Natural killer cell treated with Interleukin-12 subunit alpha and Interleukin-12 subunit beta and Interleukin-15 and Interleukin-18, amount 100 ng/mL, for 72 hours (primary cell): Measurements from ENCODE around the gene SPATA25. TPM values are rescaled to one million over a fixed set of nuclear protein-coding genes. Genes with fewer than 3 reads are reported as not detected.
"Not testable (repeated sequence)": the region's sequence is repeated elsewhere in the genome, so short reads cannot be mapped to it uniquely, and the experiment has no call there.

Experiments
- ATAC-seq, 2 donors: fragments of 150-1000 bp; cut with Tn5 transposase in 1 of 2; sonication (Bioruptor Pico), chemical (Tn5 transposase) in 1 of 2; 2 replicates each; pipeline ENCODE4 v1.10.0; 2021
- DNase-seq: peaks from one replicate; pipeline ENCODE4 v3.0.0; 2022; ENCODE audit warnings: low spot score
- H3K27ac Mint-ChIP-seq, 2 donors: 1 replicate in 1 of 2; 2 replicates in 1 of 2; pipeline ENCODE4 v1.8.0; 2022; ENCODE audit warnings: mixed read lengths in 2 of 2, mild to moderate bottlenecking in 1 of 2, moderate library complexity in 1 of 2
- H3K27me3 Mint-ChIP-seq, 2 donors: 1 replicate in 1 of 2; 2 replicates in 1 of 2; pipeline ENCODE4 v1.8.0; 2022; ENCODE audit warnings: mixed read lengths in 2 of 2
- H3K36me3 Mint-ChIP-seq: one replicate; pipeline ENCODE4 v1.8.0; 2022; ENCODE audit warnings: mixed read lengths
- H3K4me1 Mint-ChIP-seq, 2 donors: 1 replicate in 1 of 2; 2 replicates in 1 of 2; pipeline ENCODE4 v1.8.0; 2022; ENCODE audit warnings: low read depth in 2 of 2, mixed read lengths in 2 of 2, mild to moderate bottlenecking in 1 of 2
- H3K4me3 Mint-ChIP-seq: one replicate; pipeline ENCODE4 v1.8.0; 2022; ENCODE audit warnings: mixed read lengths
- H3K9me3 Mint-ChIP-seq: 2 replicates; pipeline ENCODE4 v1.8.0; 2022; ENCODE audit warnings: mixed read lengths
- total RNA-seq, 2 donors: library from RNA; stranded (reverse); gene quantifications; one replicate each; pipeline ENCODE4 v1.2.3, GENCODE V29; 2022

SPATA25 gene
- total RNA-seq, 2 donors from 2014 or later, result 1.0 TPM; not detected in 1

DNA sequence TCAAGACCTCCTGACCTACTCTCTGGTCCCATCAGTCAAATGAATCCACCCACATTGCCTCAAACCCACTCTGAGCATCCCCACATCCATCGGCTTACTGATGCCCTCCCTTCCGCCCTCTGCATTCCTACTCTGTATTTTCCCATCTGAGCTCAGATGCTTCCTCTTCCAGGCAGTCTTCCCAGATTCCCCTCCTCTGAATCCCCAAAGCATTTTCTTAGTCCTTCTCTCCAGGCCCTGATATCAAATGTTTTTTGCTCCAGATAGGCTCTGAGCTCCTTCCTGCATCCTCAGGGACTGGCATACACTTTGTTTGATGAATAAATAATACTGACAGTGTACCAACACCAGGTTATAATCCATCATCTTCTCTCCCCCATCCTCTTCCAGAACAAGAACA is 20.7 kb upstream of the SPATA25 start:
- H3K36me3 Mint-ChIP-seq, result no peaks in the 10 kb centered on the region
- no peak for DNase-seq
- no peak overlapping the region for H3K4me3 Mint-ChIP-seq
- peaks cover 8 to 25% of the 10 kb centered on the region in 2 donors for H3K4me1 Mint-ChIP-seq
- H3K27me3 Mint-ChIP-seq, result no peaks in the 10 kb centered on the region
- peaks cover 2% of the 10 kb centered on the region for H3K9me3 Mint-ChIP-seq
- ATAC-seq, result no peak
- peak overlapping the region in 1 of 2 donors; percentile 18 for H3K27ac Mint-ChIP-seq

DNA sequence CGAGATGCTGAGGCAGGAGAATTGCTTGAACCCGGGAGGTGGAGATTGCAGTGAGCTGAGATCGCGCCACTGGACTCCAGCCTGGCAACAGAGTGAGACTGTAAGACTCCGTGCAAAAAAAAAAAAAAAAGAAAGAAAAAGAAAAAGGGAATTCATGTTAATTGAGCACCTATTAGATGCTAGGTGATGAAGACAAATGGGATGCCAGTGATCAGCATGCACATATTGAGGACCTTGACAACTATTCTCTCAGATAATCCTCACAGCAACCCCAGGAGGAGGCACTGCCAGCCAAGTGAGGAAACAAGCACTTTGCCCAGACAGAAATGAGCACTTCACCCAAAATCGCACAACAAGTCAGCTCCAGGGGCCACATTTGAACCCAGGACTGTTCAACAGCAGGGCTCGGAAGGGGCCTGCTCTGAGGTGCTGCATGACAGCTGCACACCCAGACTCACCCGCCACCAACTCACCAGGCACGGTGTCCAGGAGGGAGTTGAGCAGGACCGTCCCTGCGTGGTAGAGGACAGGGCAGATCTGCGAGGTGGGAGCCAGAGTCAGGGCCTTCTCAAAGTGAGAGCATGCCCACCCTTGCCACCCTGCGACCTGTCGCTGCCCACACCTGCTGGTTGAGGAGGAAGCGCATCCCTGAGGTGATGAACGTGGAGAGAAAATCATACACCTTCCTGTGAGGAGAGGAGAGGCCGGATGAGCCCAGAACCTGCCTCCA is 20.0 kb upstream of the SPATA25 start:
- peaks cover 8 to 23% of the 10 kb centered on the region in 2 donors for H3K4me1 Mint-ChIP-seq
- no peak overlapping the region for H3K27ac Mint-ChIP-seq
- H3K27me3 Mint-ChIP-seq, result no peaks in the 10 kb centered on the region
- DNase-seq (no peak), ATAC-seq (no peak)
- no peak overlapping the region for H3K4me3 Mint-ChIP-seq
- peaks cover 2% of the 10 kb centered on the region for H3K9me3 Mint-ChIP-seq
- no peaks in the 10 kb centered on the region for H3K36me3 Mint-ChIP-seq

DNA sequence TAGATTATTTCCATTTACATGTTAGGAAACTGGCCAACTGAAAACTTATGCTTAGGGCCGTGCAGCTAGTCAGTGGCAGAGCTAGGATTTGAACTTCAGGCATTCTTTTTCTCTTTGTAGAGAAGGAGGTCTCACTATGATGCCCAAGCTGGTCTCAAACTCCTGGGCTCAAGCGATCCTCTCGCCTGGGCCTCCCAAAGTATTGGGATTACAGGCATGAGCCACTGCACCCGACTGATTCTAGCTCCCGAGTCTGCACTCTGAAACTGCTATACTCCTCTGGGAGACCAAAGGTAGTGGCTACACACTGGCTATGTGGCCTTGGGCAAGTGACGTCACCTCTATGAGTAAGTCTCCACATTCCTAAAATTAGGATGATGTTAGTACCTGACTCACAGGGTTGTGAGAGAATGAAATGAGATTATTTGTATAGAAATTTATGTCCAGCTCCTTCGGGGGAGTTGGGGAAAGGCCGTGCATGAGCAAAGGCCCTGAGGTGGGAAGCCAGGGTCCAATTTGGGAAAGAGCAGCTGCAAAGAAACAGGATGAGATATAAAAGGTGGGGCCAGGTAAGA is 18.2 kb upstream of the SPATA25 start:
- H3K4me1 Mint-ChIP-seq, result peaks cover 3 to 9% of the 10 kb centered on the region in 2 donors
- H3K36me3 Mint-ChIP-seq, result no peaks in the 10 kb centered on the region
- no peaks in the 10 kb centered on the region for H3K9me3 Mint-ChIP-seq
- H3K27ac Mint-ChIP-seq, result no peak overlapping the region
- no peaks in the 10 kb centered on the region for H3K27me3 Mint-ChIP-seq
- H3K4me3 Mint-ChIP-seq, result no peak overlapping the region
- ATAC-seq (no peak), DNase-seq (no peak)

DNA sequence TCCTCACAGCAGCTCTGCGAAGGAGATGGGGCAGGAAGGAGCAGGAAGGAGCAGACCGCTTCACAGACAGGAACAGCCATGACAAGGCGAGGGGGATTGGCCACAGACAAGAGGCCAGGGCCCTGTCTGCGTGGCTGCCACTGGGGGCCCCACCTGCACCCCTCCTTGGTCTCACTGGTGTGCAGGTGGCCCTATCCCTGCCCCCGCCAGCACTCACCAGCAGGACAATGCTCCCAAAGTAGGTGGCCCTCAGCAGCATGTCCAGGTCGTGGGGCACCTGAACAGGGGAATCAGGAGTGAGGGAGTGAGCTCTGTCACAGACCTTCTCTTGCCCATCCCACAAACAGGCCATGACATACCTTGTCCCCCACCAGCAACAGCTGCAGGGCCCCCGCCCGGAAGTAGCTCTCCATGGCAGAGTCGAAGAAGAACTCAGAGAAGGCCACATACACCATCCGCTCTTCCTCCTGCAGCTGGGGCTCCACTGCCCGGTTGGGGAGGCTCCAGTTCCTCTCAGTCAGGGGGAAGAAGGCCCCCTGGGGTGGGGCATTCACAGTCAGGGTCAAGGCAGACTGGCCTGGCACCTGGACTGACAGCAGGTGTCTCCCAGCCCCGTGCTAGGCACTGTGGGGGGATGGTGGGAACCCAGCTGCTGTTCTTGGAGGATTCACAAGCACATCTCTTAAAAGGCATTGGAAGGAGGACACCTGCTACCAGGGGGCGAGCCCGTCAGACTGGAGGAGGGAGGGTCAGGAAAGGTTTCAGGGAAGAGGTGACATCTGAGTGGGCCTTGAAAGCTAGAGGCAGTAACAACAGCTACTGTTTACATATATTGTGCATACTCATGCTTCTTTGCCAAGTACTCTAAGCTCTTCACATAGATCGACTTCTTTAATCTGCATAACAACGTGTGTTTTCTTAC is 17.4 kb upstream of the SPATA25 start:
- Mint-ChIP-seq H3K36me3 (no peaks in the 10 kb centered on the region), H3K9me3 (no peaks in the 10 kb centered on the region), H3K27me3 (no peaks in the 10 kb centered on the region), H3K27ac (peak overlapping the region in 1 of 2 donors; percentile 22), H3K4me3 (no peak overlapping the region), H3K4me1 (peaks cover 0 to 7% of the 10 kb centered on the region in 2 donors)
- peak; percentile 4 to 24 for ATAC-seq
- DNase-seq, result no peak

DNA sequence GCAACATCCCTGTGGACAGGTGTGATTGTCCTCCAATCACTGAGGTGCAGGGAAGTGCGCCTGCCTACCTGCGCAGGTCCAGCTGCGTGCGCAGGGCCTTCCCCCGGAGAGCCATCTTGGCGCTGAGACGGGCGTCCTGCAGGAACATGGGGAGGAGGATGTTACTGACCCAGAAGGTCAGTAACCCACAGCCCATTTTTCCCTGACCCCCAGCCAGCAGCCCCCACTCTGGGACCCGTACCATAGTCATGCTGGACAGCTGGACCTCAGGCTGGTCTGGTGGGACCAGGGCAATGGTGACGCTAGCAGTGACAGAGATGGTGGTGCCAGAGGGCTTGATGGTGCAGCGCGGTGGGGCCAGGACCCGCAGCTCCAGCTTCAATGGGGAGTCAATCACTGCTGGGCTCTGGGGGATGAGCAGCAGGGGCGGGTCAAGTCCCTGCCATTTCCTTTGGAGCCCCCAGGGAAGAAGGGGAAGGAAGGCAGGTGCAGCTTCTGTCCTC is 14.8 kb upstream of the SPATA25 start:
- H3K27ac Mint-ChIP-seq, result no peak overlapping the region
- H3K27me3 Mint-ChIP-seq, result no peaks in the 10 kb centered on the region
- H3K4me1 Mint-ChIP-seq, result no peaks in the 10 kb centered on the region
- no peak for DNase-seq
- no peaks in the 10 kb centered on the region for H3K9me3 Mint-ChIP-seq
- H3K4me3 Mint-ChIP-seq, result no peak overlapping the region
- no peaks in the 10 kb centered on the region for H3K36me3 Mint-ChIP-seq
- peak in 1 of 2 donors; percentile 33 for ATAC-seq

DNA sequence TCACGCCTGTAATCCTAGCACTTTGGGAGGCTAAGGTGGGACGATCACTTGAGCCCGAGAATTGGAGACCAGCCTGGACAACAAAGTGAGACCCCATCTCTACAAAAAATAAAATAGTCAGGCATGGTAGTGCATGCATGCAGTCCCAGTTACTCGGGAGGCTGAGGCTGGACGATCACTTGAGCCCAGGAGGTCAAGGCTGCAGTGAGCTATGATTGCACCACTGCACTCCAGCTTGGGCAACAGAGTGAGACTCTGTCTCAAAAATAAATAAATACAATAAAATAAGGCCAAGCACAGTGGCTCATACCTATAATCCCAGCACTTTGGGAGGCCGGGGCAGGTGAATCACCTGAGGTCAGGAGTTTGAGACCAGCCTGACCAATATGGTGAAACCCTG is 13.9 kb upstream of the SPATA25 start:
- H3K27me3 Mint-ChIP-seq, H3K36me3 Mint-ChIP-seq, H3K27ac Mint-ChIP-seq, H3K4me1 Mint-ChIP-seq, H3K9me3 Mint-ChIP-seq, H3K4me3 Mint-ChIP-seq, DNase-seq, ATAC-seq: not testable (repeated sequence)

DNA sequence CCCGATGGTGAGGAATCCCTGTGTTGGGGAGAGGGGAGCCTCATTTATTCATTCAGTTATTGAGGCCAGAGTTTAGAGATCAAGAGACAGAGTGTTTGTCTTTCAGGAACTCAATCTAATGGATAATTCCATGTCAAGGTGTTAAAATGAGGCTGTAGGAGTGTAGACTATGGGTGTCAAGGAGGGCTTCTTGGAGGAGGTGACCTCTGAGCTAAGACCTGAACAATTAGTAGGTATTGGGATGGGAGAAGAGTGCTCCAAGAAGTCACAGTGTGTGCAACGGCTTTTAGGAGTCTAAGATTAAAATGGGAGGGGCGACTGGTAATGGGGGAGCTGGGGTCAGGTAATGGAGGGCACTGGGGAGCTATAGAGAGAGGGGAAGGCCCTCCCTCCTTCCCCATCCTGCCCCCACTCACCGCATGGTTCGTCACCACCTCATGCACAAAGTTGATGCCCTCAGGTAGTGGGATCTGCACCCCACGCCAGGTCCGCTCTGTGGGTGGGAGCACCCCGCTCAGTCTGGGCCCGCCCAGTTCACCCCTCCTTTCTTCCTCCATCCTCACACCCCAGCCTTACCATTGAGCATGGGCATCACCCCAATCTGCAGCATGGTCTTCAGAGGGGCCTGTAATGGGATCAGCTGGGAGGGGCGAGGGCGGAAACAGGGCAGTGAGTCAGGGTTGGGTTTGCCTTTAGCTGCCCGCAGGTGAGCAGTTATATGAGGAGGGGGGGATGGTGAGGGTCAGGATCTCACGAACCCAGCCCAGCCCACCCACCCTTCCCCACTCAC is 11.8 kb upstream of the SPATA25 start:
- DNase-seq (no peak), ATAC-seq (peak in 1 of 2 donors; percentile 14)
- H3K27me3 Mint-ChIP-seq, result no peaks in the 10 kb centered on the region
- no peaks in the 10 kb centered on the region for H3K9me3 Mint-ChIP-seq
- H3K27ac Mint-ChIP-seq, result peak overlapping the region in 1 of 2 donors; percentile 6
- no peak overlapping the region for H3K4me3 Mint-ChIP-seq
- no peaks in the 10 kb centered on the region for H3K4me1 Mint-ChIP-seq
- H3K36me3 Mint-ChIP-seq, result no peaks in the 10 kb centered on the region

DNA sequence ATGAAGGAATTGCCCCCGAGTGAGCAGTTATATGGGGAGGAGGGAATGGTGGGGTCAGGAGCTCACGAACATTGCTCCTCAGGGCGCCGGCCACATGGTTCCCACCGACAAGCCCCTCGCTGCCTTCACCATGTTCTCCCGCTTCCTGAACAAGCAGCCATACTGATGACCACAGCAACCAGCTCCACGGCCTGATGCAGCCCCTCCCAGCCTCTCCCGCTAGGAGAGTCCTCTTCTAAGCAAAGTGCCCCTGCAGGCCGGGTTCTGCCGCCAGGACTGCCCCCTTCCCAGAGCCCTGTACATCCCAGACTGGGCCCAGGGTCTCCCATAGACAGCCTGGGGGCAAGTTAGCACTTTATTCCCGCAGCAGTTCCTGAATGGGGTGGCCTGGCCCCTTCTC is 10.9 kb upstream of the SPATA25 start:
- Mint-ChIP-seq H3K9me3 (no peaks in the 10 kb centered on the region), H3K27me3 (no peaks in the 10 kb centered on the region), H3K27ac (no peak overlapping the region), H3K36me3 (no peaks in the 10 kb centered on the region), H3K4me3 (no peak overlapping the region), H3K4me1 (no peaks in the 10 kb centered on the region)
- no peak for DNase-seq
- no peak for ATAC-seq

DNA sequence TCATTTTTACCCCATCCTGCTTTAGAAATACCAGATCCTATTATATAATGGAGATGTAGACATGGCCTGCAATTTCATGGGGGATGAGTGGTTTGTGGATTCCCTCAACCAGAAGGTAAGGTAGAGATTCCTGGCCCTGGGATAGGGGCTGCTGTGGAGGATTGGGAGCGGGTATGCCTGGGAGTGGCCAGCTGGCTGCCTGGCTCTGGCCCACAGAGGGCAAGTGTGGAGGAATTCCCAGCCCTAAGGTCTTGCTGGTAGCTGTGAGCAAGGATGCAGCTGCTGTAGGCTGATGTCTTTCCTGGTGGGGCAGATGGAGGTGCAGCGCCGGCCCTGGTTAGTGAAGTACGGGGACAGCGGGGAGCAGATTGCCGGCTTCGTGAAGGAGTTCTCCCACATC is 10.3 kb upstream of the SPATA25 start:
- H3K36me3 Mint-ChIP-seq, result no peaks in the 10 kb centered on the region
- no peaks in the 10 kb centered on the region for H3K27me3 Mint-ChIP-seq
- H3K4me3 Mint-ChIP-seq, result no peak overlapping the region
- no peak overlapping the region for H3K27ac Mint-ChIP-seq
- ATAC-seq (no peak), DNase-seq (no peak)
- no peaks in the 10 kb centered on the region for H3K9me3 Mint-ChIP-seq
- peaks cover under 1 to 2% of the 10 kb centered on the region in 2 donors for H3K4me1 Mint-ChIP-seq

DNA sequence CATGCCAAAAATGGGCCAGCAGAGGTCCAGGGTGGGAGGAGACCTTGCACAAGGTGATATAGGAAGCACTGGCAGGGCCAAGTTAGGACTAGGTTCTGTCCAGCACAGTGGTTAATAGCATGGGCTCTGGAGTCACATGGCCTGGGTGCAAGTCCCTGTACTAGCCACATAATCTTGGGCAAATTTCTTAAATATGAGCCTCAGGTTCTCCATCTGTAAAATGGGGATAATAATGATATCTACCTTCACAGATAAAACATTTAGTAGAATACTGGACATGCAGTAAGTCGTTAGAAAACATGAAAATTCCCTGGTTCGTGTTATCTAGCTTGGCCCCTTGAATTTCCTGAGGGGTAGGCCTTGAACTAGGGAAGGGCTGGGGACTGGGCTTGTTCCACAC is 9.9 kb upstream of the SPATA25 start:
- Mint-ChIP-seq H3K27ac (no peak overlapping the region), H3K4me1 (peaks cover 5 to 6% of the 10 kb centered on the region in 2 donors), H3K9me3 (no peaks in the 10 kb centered on the region), H3K36me3 (no peaks in the 10 kb centered on the region), H3K4me3 (no peak overlapping the region), H3K27me3 (no peaks in the 10 kb centered on the region)
- ATAC-seq (no peak), DNase-seq (no peak)

DNA sequence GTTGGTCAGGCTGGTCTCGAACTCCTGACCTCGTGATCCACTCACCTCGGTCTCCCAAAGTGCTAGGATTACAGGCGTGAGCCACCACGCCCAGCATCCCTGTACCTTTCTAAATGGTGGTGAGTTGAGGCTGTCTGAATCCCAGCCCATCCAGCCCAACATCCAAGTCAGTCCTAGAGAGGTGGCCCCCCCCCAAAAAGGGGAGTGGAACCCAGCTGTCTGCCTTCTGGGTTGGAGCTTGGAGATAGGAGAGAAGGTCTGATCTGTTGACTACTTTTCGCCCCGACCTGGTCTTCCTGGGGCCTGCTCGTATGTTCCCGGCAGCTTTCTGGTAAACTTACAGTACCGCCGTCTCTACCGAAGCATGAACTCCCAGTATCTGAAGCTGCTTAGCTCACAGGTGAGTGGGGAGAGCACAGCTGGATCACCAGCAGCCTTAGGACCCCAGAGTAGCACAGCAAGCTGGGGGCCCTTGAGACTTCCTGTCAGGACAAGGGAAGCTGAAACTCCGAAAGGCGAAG is 9.3 kb upstream of the SPATA25 start:
- Mint-ChIP-seq H3K36me3 (no peaks in the 10 kb centered on the region), H3K27ac (no peak overlapping the region), H3K4me1 (peaks cover 9 to 11% of the 10 kb centered on the region in 2 donors), H3K27me3 (no peaks in the 10 kb centered on the region), H3K4me3 (no peak overlapping the region), H3K9me3 (no peaks in the 10 kb centered on the region)
- DNase-seq (no peak), ATAC-seq (no peak)

DNA sequence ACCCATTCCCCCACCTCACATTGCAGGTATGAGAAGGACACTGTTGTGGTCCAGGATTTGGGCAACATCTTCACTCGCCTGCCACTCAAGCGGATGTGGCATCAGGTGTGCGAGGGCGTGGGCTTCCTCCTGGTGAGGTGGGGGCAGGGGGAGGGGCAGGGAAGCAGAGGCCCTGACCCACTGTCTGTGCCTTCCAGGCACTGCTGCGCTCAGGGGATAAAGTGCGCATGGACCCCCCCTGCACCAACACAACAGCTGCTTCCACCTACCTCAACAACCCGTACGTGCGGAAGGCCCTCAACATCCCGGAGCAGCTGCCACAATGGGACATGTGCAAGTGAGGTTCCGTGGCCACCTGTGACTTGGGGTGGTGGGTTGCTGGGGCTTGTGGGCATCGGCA is 7.4 kb upstream of the SPATA25 start:
- Mint-ChIP-seq H3K9me3 (no peaks in the 10 kb centered on the region), H3K4me1 (peaks cover 11% of the 10 kb centered on the region in 2 donors), H3K36me3 (no peaks in the 10 kb centered on the region), H3K4me3 (no peak overlapping the region), H3K27ac (no peak overlapping the region), H3K27me3 (no peaks in the 10 kb centered on the region)
- no peak for DNase-seq
- no peak for ATAC-seq

DNA sequence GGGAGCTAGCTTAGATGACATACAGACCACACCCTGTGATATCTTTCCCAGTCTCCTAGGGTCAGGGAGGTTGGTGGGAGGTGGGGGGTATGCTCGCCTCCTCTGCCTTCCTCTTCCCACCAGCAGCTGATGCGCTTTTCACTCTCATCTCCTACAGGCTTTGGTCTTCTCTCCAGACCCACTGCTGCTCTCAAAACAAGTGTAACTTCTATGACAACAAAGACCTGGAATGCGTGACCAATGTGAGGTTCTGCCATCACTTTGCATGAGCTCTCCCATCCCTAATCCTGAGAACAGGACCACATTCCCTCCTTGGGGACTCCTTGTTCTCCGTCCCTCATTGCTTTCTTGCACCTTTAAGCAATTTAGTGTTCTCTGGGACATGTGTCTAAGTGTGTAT is 6.4 kb upstream of the SPATA25 start:
- Mint-ChIP-seq H3K4me1 (peaks cover 11% of the 10 kb centered on the region in 2 donors), H3K9me3 (no peaks in the 10 kb centered on the region), H3K27ac (no peak overlapping the region), H3K36me3 (no peaks in the 10 kb centered on the region), H3K27me3 (no peaks in the 10 kb centered on the region), H3K4me3 (peak overlapping the region; percentile 15)
- ATAC-seq (no peak), DNase-seq (no peak)
